Renal pelvis (tissue), 4 donors: Measurements from ENCODE around the gene CCDC71L. TPM values are rescaled to one million over a fixed set of nuclear protein-coding genes. Genes with fewer than 3 reads are reported as not detected.

Experiments used
- DNase-seq: peaks from one replicate; pipeline ENCODE4 v3.0.0-alpha.2; 2013
- polyA plus RNA-seq, 3 donors: library from polyadenylated mRNA; unstranded; fragments of 120-200 nt; gene quantifications; one replicate each; pipeline ENCODE4 v1.2.1, GENCODE V29; 2013; ENCODE audit not compliant: insufficient read length in 3 of 3

The CCDC71L gene
- polyA plus RNA-seq, 3 donors = 7.5 to 8.7 (median 8.6) TPM

DNA sequence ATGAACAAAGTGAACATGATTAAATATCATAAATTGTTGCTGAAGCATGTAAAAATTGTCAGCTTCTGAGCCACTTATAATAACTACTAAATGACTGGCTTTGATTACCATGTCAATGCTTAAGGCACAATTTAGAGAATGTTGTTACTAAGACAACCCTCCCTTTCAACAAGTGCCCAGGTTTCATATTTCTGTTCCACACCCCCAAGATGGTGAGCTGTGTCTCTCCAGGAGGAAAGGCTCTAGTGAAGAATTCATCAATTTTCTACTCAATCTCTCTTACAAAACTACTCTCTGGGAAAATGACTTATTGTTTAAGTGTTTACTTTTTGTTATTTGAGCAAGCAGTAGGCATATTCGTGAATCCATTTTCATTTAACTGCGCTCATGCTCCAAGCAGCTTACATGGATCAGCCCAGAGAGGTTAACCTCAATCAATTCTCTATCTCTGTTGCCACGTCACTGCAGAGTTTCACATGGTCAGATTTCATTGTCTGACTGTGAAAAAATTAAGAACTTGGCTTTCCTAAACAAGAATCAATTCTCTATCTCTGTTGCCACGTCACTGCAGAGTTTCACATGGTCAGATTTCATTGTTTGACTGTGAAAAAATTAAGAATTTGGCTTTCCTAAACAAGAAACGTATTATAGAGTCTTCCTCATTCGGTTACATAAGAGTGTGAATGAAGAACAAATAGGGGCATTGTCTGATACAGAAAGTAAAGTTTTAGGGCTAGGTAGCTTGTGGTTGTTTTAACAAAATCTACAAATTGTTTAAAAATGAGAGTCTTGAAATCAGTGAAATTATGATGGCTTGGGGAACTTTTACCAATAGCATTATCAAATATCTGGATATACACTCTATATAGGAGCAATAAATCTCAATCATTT, 49.7 kb downstream of the CCDC71L start:
- no peak for DNase-seq

DNA sequence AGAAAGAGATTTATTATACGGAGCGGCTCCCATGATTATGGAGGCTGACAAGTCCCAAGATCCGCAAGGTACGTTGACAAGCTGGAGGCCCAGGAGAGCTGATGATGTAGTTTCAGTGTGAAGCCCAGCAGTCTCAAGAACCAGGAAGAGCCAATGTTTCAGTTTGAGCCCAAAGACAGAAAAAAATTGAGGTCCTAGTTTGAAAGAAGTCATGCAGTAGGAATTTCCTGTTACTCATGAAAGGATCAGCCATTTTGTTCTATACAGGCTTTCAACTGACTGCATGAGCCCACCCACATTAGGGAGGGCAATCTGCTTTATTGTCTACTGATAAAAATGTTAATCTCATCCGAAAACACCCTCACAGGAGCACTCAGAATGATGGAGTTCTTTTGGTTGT, 51.5 kb downstream of the CCDC71L start:
- DNase-seq = no peak

- no peak for DNase-seq
Observed at GRCh38 chr7:106608661-106609060, 52.3 kb downstream of the CCDC71L start.

Other genes with a start within 250 kb of the CCDC71L start
- gene PIK3CG, start 204.1 kb upstream of the CCDC71L start, polyA plus RNA-seq = 1 to 10 TPM; 2.2 to 2.7 (median 2.6) TPM